ENCODE results near the gene DLEC1.
A peak's percentile ranks its signal among the peaks of the same experiment; 100 is the strongest.
"Not testable (repeated sequence)": the region's sequence is repeated elsewhere in the genome, so short reads cannot be mapped to it uniquely, and the experiment has no call there.

The DLEC1 gene

DNA sequence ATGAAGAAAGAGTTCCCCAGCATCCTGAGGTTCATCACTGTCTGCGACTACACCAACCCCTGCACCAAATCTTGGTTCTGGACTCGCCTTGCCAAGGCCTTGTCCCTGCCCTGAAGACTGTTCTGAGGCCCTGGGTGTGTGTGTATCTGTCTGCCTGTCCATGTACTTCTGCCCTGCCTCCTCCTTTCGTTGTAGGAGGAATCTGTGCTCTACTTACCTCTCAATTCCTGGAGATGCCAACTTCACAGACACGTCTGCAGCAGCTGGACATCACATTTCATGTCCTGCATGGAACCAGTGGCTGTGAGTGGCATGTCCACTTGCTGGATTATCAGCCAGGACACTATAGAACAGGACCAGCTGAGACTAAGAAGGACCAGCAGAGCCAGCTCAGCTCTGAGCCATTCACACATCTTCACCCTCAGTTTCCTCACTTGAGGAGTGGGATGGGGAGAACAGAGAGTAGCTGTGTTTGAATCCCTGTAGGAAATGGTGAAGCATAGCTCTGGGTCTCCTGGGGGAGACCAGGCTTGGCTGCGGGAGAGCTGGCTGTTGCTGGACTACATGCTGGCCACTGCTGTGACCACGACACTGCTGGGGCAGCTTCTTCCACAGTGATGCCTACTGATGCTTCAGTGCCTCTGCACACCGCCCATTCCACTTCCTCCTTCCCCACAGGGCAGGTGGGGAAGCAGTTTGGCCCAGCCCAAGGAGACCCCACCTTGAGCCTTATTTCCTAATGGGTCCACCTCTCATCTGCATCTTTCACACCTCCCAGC is 102.4 kb downstream of the DLEC1 start:
- DNase-seq, result no peak

DNA sequence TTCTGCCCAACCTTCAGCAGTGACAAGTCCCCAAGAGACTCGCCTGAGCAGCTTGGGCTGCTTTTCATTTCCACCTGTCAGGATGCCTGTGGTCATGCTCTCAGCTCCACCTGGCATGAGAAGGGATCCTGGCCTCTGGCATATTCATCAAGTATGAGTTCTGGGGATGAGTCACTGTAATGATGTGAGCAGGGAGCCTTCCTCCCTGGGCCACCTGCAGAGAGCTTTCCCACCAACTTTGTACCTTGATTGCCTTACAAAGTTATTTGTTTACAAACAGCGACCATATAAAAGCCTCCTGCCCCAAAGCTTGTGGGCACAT is 102.9 kb downstream of the DLEC1 start:
- DNase-seq, result no peak

DNA sequence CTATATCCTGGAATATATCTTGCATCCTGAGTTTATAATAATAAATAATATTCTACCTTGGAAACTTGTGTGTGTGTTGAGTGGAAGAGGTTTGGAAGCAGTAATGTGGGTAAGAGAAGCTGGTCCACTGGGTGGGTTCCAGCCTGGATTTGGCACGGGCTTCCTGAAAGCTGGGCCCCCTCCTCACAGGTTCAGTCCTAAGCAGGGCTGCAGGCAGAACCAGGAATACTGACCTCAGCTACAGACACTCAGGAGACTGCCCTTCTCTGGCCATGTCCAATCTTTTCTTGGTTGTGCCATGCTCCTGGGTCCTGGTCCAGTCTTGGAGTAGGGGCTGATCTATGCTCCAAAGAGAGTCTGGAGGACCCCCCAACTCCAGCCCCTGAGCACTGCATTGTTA is 104.0 kb downstream of the DLEC1 start:
- DNase-seq, result no peak

DNA sequence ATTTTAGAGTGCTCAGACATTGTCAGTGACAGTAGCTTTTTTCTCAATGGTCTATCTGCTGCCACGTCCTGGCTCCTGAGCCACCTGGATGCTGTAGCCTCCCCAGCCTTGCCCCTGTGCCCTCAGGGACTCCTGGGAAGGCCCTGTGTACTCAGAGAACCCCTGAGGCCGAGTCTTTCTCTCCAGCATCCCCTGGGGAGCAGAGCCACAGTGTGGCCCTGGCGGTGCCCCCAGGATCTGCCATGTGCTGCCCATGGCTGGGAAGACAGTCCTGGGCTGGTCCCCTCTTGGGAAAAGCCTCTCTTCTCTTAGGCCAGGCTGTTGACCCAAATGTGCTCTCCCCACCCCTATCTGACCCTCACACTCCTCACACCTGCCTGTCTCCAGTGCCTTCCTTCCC is 104.5 kb downstream of the DLEC1 start:
- DNase-seq, result no peak

DNA sequence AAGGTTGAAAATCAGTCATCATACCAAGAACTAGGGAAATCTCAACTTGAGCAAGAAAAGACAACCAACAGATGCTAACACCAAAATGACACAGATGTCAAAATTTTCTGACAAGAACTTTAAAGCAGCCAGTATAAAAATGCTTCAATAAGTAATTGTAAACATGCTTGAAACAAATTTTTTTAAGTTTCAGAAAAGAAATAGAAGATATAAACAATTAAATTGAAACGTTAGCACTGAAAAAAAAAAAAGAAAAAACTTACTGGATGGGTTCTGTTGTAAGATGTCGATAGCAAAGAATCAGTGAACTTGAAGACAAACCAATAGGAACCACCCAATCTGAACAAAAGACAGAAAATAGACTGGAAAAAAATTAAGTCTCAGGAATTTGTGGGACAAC is 107.5 kb downstream of the DLEC1 start:
- DNase-seq, result no peak

DNA sequence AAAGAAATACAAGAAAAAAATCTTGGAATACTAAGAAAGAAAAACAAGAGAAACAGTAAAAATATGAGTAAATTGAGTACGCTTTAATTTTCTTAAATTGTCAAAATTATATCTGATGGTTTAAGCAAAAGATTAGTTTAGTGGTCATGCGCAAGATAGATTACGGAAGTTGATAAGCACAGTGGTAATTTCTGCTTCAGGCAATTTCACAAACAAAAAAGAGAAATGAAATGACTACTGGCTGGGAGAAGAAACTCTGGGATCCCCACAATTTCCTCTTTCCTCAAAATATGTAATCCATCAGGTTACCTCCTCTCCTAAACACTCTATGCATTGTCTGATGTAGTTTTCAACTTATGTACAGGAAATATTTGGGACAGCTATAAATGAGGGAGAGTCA is 108.4 kb downstream of the DLEC1 start:
- DNase-seq, result no peak

DNA sequence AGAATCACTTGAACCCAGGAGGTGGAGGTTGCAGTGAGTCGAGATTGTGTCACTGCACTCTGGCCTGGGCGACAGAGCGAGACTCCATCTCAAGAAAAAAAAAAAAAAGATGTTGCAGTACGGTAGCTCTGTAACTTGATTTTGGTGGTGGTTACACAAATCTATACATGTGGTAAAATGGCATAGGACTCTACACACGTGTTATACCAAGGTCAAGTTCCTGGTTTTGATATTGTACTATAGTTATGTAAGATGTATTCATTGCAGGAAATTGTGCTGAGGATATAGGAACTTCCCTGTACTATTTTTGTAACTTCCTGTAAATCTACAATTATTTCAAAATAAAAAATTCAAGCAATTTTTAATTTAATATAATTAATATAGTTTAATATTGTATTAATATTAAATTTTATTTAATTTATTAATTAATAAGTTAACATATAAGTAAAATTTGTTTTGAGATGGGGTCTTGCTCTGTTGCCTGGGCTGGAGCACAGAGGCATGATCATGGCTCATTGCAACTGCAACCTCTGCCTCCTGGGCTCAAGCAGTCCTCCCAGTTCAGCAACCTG is 109.4 kb downstream of the DLEC1 start:
- no peak for DNase-seq

DNA sequence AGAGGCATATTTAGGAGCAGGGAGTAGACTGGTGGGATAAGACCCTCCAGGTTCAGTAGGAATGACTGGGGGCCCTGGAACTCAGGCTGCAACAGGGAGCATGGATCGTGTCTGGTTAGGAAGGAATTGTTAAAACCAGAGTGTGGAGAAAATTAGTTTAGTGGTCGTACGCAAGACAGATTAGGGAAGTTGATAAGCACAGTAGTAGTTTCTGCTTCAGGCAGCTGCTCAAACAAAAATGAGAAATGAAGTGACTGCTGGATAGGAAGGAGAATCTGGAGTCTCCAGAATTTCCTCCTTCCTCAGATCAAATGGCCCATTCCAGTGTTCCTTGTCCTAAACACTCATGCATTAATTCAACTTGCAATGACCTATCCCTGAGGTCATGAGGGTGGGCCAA is 110.7 kb downstream of the DLEC1 start:
- DNase-seq, result no peak

DNA sequence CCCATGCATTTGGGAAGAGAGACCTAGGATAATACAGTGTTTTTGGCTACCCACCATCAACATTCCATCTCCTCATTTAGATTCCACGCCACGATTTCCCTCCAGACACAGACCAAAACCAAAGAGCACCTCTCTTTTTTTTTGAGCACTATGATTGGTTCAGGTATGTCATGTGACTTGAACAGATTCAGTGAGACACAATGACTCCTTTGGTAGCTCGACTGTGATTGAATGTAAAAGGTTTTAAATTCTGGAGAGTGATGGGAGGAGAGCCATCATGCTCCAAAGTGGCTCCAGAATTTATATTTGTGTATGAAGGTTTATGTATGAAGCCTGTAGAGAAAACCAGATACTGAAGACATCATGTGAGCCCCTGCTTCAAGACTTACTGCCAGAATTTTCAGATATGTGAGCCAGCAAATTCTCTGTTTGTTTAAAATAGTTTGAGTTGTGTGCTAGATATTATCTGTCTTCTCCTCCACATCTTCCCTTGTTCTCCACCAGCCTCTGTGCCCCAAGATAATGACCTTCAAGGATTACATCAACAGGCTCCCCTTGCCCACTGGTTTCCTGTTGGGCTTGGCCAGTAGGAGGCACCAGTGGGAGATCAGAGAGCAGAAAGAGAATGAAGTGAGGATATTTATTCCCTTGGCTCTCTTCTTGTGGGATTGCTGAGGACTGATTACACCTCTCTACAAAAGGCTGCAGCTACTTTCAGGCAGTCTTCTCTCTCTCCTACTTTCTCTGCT is 111.9 kb downstream of the DLEC1 start:
- no peak for DNase-seq

DNA sequence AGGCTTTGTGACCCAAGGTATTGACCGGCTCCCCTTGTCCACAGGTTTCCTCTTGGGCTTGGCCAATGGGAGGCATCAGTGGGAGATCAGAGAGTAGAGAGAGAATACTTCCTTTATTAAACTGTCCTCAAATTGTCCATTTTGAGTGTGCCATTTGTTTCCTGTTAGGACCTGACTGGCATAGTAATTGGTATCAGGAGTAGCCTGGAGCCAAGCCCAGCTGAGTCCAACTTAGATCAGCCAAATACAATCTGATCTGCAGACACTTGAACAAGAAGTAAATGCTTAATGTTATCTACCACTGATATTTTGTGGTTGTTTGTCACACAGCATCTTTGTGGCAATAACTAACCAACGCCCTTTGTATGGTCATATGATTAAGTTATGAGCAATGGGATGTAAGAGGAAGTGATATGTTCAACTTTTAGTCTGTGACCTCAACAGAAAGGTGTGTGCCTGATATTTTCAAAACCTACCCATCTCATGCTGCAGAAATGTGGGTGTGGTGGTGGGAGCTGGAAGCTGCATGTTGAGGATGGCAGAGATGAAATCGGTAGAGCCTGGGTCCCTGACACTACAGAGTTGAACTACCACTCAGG is 112.8 kb downstream of the DLEC1 start:
- no peak for DNase-seq

DNA sequence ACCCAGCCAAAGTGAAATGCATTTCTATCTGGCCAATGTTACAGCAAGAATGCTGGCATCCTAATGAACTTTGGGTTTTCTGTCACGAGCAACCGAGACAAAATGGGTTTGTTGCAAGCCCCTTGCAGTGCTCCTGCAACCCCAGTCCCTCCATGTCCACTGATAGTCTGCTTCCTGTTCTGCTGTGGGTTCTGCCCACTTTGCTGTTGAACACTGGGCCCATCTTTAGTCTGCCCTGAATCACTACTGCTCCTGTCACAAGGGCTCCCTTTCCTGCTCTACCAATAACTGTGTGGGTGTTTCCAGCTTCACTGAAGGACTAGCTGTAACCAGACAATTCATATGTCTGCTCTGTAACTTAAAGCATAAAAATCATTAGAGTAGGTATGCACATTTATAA is 113.6 kb downstream of the DLEC1 start:
- no peak for DNase-seq

DNA sequence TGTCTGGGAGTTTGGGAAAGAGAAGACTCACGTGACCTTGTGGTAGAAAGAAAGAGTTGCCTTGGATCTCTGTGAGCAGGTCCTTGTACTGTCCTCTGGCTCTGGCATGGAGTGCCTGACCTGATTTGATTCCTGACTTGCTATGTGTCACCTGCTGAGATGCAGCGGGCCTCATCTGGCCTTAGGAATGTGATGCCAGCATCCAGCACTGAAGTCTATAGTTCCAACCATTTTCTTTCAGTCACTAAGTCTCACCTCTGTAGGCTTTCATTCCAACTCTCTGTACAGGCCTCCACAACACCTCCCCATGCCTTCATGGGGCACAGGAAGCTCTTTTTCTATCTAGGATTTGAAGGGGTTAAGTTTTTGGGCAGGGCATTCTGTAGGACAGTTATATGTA is 114.2 kb downstream of the DLEC1 start:
- no peak for DNase-seq

DNA sequence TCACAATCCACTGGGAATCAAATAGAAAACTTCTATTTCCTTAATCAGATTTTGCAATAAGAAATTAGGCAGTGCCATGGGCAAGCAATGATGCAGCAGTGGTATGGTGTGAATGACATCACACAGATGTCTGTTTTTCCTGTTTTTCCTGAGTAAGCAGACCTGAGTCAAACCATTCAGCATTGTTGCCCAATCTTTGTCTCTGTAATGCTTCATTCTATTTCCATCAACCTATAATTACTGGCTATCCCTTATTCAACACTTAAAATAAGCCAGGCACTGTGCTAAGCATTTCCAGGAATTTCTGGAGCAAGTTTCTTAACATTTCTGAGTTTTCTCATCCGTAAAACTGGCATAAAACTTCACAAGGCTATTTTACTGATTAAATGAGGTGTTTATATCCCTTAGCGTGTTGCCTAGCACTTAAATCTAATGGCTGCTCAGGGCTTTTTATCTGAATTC is 115.1 kb downstream of the DLEC1 start:
- DNase-seq, result no peak

DNA sequence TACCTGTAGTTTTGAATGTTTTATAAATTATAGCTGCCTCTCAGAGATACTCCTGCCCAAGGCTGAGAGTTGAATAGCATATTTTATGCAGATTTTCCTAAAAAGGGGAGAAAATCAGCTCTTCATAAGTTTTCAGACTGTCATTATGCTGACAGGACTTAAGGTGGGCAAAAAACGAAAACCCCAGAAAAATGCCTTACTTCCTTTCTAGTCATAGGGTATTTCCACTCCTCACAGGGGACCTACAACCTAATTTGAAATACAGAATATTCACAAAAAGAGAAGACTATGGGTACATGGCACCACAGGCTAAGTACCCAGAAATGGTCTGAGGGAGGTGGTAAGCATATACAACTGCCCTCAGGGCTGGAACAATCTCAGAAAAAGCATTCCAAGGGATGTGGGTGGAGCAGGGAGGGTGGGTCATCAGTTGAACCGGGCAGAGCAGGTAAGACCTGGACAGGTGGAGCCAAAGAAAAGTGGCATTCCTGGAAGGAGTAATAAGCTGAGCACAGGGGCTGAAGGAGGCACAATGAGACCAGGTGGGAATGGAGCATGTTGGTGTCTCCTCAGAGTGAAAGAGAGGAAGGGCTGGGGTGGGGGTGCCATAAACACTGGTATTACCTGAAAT is 115.7 kb downstream of the DLEC1 start:
- no peak for DNase-seq

DNA sequence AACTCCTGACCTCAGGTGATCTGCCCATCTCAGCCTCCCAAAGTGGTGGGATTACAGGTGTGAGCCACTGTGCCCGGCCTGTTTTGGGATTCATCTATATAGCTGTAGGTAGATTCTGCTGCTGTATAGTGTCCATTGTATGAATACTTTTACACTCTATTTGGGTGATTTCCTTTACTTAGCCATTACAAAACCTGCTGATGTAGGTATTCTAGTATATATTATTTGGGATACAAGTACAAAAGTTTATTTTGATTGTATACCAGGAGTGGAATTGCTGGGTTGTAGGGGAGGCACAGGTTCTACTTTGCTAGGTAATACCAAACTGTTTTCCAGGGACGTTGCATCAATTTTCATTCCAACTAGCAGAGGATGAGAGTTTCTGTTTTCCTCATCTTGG is 116.8 kb downstream of the DLEC1 start:
- no peak for DNase-seq

DNA sequence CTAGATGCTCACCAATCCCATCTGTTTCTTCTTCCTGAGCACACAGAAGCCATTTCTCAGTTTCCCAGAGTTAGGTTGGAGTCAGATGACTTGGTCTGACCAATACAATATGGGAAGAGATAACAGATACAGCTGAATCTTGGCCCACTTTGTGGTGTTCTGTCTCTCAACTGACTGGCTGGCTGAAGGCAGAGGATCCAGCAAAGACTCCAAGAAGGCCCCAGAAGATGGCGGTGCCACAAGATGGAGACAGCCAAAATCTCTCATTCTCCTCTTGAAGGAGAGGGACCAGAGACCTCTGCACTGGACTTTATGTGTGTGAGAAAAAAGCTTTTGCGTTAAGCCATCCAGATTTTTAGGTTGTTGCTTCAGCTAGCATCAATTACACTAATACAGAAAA is 118.1 kb downstream of the DLEC1 start:
- DNase-seq, result no peak

DNA sequence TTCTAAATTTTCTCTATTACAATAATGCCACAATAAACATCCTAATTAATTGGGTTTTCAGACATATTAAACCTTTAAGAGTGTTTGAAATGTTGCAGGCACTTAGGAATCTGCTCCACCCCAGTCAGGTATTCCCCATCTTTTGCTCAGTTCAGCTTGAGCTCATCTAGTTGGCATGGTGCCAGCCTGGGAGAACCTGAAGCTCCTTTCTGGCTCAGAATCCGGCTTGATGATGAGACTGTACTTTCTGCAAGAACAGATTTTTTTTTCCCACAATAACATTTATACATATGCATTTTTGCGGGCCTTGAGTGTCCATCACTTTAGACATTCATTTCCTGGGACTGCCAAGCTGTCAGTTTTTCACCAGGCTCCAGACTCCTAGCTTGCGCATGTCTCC is 118.6 kb downstream of the DLEC1 start:
- DNase-seq, result peak in 1 of 2 experiments; percentile 7

DNA sequence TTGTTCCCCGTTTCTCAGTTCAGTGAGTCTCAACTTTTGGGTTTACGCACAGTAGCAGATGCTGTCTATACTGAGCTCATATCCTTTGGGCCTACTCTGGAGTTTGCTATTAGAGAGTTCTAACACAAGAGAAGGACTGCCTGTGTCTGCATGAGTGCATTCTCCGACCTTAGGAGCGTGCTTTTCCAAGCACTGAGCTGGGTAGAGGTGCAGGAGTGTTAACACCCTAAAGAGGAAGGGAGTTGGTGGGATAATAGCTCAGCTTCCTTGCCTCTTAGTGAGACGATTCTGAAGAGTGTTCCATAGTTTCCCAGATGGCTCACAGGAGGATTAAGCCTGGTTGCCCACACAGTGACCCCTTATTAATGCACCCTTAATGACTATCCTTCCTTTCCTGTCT is 119.5 kb downstream of the DLEC1 start:
- DNase-seq, result no peak

DNA sequence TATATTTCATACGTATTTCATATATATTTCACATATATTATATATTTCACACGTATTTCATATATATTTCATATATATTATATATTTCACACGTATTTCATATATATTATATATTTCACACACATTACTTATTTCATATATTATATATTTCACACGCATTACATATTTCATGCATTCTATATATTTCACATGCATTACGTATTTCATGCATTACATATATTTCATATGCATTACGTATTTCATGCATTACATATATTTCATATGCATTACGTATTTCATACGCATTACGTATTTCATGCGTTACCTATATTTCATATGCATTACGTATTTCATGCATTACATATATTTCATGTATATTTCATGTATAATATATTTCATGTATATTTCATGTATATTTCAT is 121.7 kb downstream of the DLEC1 start:
- DNase-seq, result not testable (repeated sequence)

DNA sequence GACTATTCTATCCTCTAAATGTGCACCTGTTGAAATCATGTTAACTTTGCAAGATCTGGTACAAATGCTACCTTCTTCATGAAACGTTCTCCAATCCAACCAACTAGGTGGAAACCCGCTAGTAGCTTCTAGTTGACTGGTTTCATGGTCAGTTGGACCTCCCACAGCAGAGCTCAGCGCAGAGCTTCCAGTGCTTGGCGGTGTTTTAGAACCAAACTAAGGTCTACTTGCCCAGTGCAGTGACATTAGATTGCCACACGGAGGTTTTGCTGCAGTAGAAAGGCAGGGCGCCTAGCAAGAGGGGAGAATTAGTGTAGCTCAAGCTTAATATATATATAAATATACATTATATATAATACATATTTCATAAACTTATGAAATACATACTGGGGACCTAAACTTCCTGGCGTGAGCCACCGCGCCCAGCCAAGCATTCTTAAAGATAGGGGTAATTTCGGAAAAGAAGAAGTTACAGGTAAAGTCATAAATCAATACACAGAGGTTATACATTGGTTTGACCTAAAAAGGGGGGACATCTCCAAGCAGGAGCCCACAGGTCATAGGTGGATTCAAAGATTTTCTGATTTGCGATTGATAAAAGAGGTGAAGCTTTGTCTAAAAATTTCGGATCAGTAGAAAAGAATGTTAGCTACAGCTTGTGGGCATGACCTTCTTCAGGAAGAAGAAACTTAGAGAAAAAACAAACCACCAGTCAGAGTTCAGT is 124.3 kb downstream of the DLEC1 start:
- no peak for DNase-seq

DNA sequence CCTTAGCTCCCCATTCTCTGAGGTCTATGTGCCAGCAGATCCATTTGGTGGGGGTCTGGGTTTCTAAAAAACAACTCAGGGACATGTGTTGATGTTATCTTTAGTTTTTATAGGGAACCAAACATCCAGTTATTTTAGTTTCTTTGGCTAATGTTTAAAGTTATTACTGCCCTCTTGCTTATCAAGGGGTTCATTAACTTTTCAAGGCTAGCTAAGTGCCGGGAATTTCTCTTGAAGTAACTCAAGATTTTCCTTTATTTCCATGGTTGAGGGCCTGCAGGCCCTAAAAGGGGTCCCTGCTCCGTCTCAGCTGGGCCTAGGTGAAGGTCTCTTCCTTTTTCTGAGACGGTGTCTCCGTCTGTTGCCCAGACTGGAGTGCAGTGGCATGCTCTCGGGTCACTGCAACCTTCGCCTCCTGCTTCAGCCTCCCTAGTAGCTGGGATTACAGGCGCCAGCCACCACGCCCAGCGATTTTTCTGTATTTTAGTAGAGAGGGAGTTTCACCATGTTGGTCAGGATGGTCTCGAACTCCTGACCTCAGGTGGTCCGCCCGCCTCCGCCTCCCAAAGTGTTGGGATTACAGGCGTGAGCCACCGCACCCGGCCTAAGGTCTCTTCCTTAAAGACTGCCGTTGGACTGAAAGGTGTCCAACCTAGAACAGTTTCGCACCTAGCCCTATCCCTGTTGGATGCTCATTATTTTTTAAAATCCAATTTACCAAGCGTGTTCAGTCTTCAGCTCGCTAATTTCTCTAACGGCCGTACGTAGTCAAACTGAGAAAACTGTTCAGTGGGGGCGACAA is 125.0 kb downstream of the DLEC1 start:
- no peak for DNase-seq

DNA sequence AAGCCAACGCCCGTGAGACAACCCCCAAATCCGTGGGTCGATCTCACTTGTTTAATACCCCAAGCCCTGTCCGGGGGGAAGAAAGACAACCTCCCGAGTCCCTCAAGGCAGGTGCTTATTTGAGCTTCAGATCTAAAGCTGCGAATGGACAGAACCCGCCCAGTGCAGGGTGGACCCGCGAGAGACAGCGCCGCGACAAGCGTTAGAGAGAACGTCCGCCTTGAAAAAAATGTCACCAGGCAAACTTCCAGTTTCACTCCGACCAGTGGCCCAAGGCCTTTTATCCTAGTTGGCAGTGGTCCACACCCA is 125.6 kb downstream of the DLEC1 start:
- DNase-seq, result no peak
